ENCODE results near the gene ANKH.

DNA sequence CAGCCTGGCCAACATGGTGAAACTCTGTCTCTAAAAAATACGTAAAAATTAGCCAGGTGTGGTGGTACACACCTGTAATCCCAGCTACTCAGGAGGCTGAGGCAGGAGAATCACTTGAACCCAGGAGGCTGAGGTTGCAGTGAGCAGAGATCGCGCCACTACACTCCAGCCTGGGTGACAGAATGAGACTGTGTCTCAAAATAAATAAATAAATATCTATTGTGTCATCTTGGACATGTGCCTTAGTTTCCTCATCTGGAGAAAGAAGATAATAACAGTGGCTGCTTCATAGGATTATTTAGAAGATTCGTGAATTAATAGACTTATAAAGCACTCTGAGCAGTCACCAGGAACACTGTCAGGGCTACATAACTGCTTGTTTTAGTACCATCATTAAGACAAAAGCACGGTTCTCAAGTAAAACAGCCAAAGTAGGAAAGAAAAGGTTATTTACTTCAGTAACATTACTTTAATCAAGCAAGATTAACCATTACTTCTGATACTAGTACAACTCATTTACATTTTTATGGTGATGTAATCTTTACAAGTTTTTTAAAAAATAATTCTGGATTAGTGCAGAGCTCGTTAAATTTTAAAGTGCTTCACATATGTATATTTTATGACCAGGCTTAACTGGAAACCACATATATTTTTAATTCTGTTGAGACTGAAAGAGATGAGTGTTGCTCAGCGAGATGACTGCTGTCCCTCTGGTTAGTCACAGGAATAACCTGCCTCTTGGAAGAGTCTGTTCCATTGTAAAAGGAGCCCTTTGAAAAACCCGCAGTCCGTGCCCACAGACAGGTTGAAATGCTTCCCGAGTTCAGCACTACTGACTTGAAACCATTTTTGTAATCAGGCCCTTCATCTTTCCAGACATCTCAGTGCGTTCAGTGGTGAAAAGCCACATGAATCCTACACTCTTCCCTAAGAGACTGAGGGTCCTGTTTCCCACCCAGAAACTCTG, 36.7 kb downstream of the ANKH start:
- no peak for TF ChIP-seq POLR2AphosphoS5 (IDR thresholded peaks at IDR 0.05; ENCODE audit: borderline replicate concordance, low read depth, low read length)
- TF ChIP-seq EZH2 (IDR thresholded peaks at IDR 0.05): no peak

Data from SK-N-MC (cell line).